Measurements from ENCODE around the gene ZNF516.

The ZNF516 gene

DNA sequence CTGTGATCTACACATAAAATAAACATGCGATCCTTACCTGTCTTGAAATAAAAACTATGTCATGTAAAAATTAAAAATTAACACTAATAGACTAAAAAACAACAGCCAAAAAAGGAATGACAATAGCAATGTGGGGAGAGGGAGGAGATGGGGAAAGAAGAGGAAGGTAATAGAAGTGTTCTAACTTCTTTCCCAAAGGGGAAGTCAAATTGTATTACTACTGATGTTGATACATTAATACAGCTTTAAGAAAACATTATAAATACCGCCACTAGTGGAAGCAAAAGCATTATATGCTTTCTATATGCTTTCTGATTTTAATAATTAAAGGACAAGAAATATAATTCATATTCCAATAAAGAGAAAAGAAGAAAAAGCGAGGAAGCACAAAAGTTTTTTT lies 22.2 kb downstream of the ZNF516 start:
- no peak overlapping the region for H3K4me3 ChIP-seq (ENCODE audit: low read depth in 1 of 2, low read length in 2 of 2)
- no peaks in the 10 kb centered on the region for H4K20me1 ChIP-seq (ENCODE audit: insufficient read depth, low read length)
- no peaks in the 10 kb centered on the region for H3K9me3 ChIP-seq (ENCODE audit: insufficient read depth, low read length, severe bottlenecking)
- no peaks in the 10 kb centered on the region for H3K79me2 ChIP-seq (ENCODE audit: insufficient read depth, low read length)
- no peak for DNase-seq
- no peak overlapping the region for H3K4me2 ChIP-seq (ENCODE audit: insufficient read depth, low read length)
- no peaks in the 10 kb centered on the region for H3K36me3 ChIP-seq (ENCODE audit: insufficient read depth, low read length)
- no peak for TF ChIP-seq EZH2 (IDR thresholded peaks at IDR 0.05; ENCODE audit: borderline replicate concordance, low read depth, low read length, severe bottlenecking)
- TF ChIP-seq, protein P1, sequence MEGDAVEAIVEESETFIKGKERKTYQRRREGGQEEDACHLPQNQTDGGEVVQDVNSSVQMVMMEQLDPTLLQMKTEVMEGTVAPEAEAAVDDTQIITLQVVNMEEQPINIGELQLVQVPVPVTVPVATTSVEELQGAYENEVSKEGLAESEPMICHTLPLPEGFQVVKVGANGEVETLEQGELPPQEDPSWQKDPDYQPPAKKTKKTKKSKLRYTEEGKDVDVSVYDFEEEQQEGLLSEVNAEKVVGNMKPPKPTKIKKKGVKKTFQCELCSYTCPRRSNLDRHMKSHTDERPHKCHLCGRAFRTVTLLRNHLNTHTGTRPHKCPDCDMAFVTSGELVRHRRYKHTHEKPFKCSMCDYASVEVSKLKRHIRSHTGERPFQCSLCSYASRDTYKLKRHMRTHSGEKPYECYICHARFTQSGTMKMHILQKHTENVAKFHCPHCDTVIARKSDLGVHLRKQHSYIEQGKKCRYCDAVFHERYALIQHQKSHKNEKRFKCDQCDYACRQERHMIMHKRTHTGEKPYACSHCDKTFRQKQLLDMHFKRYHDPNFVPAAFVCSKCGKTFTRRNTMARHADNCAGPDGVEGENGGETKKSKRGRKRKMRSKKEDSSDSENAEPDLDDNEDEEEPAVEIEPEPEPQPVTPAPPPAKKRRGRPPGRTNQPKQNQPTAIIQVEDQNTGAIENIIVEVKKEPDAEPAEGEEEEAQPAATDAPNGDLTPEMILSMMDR (IDR thresholded peaks at IDR 0.05; ENCODE audit: borderline replicate concordance, extremely low read depth, low read length, poor library complexity, severe bottlenecking): no peak
- ATAC-seq (ENCODE audit: insufficient read depth, low read depth): no peak
- H3K27ac ChIP-seq (ENCODE audit: low read length): no peak overlapping the region
- H2AFZ ChIP-seq (ENCODE audit: low read depth, low read length): no peak overlapping the region
- peaks cover 12% of the 10 kb centered on the region for H3K27me3 ChIP-seq (ENCODE audit: insufficient read depth, low read length, poor library complexity)
- H3K9ac ChIP-seq (ENCODE audit: low read depth, low read length): no peak overlapping the region
- H3K4me1 ChIP-seq (ENCODE audit: insufficient read depth, low read length): no peaks in the 10 kb centered on the region

DNA sequence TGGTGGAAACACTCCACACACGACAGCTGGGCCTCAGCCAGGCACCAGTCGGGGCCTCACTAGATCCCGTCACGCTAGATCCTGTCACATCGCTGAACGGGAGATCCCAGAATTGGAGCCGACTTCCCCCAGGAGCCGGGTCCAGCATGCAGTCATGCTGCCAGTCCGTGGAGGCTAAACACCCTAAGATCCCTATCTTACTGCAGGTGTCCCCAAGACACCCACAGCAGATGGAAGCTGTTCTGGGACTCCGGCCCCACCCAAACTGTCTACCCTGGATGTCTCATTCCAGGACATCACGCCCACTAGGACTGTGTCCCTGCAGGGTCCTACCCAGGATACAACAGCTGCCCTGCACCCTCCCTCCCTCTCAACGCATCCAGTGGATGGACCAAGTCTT lies 23.4 kb downstream of the ZNF516 start:
- H3K4me1 ChIP-seq (ENCODE audit: insufficient read depth, low read length): no peaks in the 10 kb centered on the region; the same call in 1 of the 2 replicates
- no peaks in the 10 kb centered on the region for H3K79me2 ChIP-seq (ENCODE audit: insufficient read depth, low read length)
- DNase-seq: no peak
- H3K27ac ChIP-seq (ENCODE audit: low read length): no peak overlapping the region
- no peaks in the 10 kb centered on the region for H3K9me3 ChIP-seq (ENCODE audit: insufficient read depth, low read length, severe bottlenecking)
- no peak overlapping the region for H2AFZ ChIP-seq (ENCODE audit: low read depth, low read length)
- H3K36me3 ChIP-seq (ENCODE audit: insufficient read depth, low read length): no peaks in the 10 kb centered on the region
- TF ChIP-seq, protein P1 (IDR thresholded peaks at IDR 0.05; ENCODE audit: borderline replicate concordance, extremely low read depth, low read length, poor library complexity, severe bottlenecking): no peak
- TF ChIP-seq EZH2 (IDR thresholded peaks at IDR 0.05; ENCODE audit: borderline replicate concordance, low read depth, low read length, severe bottlenecking): no peak
- peaks cover 12% of the 10 kb centered on the region for H3K27me3 ChIP-seq (ENCODE audit: insufficient read depth, low read length, poor library complexity)
- no peaks in the 10 kb centered on the region for H4K20me1 ChIP-seq (ENCODE audit: insufficient read depth, low read length)
- H3K9ac ChIP-seq (ENCODE audit: low read depth, low read length): no peak overlapping the region
- H3K4me3 ChIP-seq (ENCODE audit: low read depth in 1 of 2, low read length in 2 of 2): no peak overlapping the region
- no peak overlapping the region for H3K4me2 ChIP-seq (ENCODE audit: insufficient read depth, low read length)
- no peak for ATAC-seq (ENCODE audit: insufficient read depth, low read depth)

DNA sequence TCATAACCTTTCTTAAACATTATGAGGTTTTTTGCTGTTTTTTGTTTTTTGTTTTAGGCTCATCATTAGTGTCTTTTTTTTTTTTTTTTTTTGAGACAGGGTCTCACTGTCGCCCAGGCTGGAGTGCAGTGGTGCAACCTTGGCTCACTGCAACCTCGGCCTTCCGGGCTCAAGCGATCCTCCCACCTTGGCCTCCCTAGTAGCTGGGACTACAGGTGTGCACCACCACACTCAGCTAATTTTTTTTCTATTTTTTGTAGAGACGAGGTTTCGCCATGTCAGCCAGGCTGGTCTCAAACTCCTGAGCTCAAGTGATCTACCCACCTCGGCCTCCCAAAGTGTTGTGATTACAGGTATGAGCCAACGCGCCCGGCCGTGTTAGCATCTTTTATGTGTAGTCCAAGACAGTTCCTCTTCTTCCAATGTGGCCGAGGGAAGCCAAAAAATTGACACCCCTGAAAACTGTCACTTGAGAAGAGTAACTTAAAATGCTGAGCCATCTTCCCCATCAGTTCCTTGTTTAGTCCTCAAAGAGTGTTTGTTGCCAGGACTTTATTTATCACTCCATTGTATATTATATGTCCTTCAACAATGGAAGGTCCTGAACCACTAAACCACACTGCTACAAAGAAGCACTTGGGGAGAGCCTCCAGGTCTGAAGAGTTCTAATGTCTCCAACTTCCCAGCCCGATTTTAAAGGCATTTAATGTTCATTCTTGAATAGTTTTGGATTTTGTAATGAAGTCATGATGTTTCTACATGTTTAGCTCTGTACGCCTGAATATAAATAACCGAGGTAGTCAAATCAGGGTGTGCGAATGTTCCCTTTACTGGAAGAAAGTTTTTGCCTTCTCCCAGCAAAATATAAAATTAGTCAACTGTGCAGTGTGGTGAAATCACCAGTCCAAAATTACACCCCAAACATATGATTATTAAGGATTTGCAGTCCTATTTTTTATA lies 26.4 kb downstream of the ZNF516 start:
- Histone ChIP-seq H2AFZ (ENCODE audit: low read depth, low read length) (no peak overlapping the region), H3K9ac (ENCODE audit: low read depth, low read length) (no peak overlapping the region), H3K79me2 (ENCODE audit: insufficient read depth, low read length) (no peaks in the 10 kb centered on the region), H3K9me3 (ENCODE audit: insufficient read depth, low read length, severe bottlenecking) (no peaks in the 10 kb centered on the region), H3K36me3 (ENCODE audit: insufficient read depth, low read length) (no peaks in the 10 kb centered on the region), H3K4me3 (ENCODE audit: low read depth in 1 of 2, low read length in 2 of 2) (no peak overlapping the region), H3K4me2 (ENCODE audit: insufficient read depth, low read length) (no peak overlapping the region), H4K20me1 (ENCODE audit: insufficient read depth, low read length) (no peaks in the 10 kb centered on the region), H3K27me3 (ENCODE audit: insufficient read depth, low read length, poor library complexity) (peaks cover 10% of the 10 kb centered on the region), H3K27ac (ENCODE audit: low read length) (no peak overlapping the region), H3K4me1 (ENCODE audit: insufficient read depth, low read length) (no peaks in the 10 kb centered on the region; the same call in 1 of the 2 replicates)
- no peak for TF ChIP-seq EZH2 (IDR thresholded peaks at IDR 0.05; ENCODE audit: borderline replicate concordance, low read depth, low read length, severe bottlenecking)
- TF ChIP-seq, protein P1 (IDR thresholded peaks at IDR 0.05; ENCODE audit: borderline replicate concordance, extremely low read depth, low read length, poor library complexity, severe bottlenecking): no peak
- DNase-seq (no peak), ATAC-seq (ENCODE audit: insufficient read depth, low read depth) (no peak)
